ENCODE results near the gene CYTH3. TPM values are rescaled to one million over a fixed set of nuclear protein-coding genes. Genes with fewer than 3 reads are reported as not detected.

CYTH3 gene, protein sequence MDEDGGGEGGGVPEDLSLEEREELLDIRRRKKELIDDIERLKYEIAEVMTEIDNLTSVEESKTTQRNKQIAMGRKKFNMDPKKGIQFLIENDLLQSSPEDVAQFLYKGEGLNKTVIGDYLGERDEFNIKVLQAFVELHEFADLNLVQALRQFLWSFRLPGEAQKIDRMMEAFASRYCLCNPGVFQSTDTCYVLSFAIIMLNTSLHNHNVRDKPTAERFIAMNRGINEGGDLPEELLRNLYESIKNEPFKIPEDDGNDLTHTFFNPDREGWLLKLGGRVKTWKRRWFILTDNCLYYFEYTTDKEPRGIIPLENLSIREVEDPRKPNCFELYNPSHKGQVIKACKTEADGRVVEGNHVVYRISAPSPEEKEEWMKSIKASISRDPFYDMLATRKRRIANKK
- total RNA-seq (11.1 and 11.2 TPM in 2 replicates), polyA plus RNA-seq (8.6 and 12.2 TPM in 2 replicates), polyA minus RNA-seq (8.7 and 10.8 TPM in 2 replicates), Bru-seq, nascent RNA (percentile 57 among the genes with signal in this experiment), BruChase-seq, experiment 1, labeled RNA remaining after a 6-hour chase (percentile 63 among the genes with signal in this experiment), BruChase-seq, experiment 2, labeled RNA remaining after a 2-hour chase (percentile 59 among the genes with signal in this experiment)
- polyA plus RNA-seq (2011; cell fraction: cytosol; rRNA removed): 6.0 and 7.0 TPM in 2 replicates
- polyA plus RNA-seq (2011; cell fraction: nucleus; rRNA removed): 18.5 and 19.0 TPM in 2 replicates
- 6.6 and 10.1 TPM in 2 replicates for polyA plus RNA-seq (2012)
- 6.2 TPM for polyA minus RNA-seq (2011; cell fraction: cytosol; rRNA and poly(A)+ RNA removed)
- polyA minus RNA-seq (2011; cell fraction: nucleus; rRNA and poly(A)+ RNA removed): 9.4 and 11.1 TPM in 2 replicates
- long read RNA-seq, full-length matches to known transcripts: 7 of 19 reads
- long read RNA-seq, partial matches to known transcripts: 4 of 19 reads
- long read RNA-seq, other reads (novel, unspliced or antisense): 8 of 19 reads

DNA sequence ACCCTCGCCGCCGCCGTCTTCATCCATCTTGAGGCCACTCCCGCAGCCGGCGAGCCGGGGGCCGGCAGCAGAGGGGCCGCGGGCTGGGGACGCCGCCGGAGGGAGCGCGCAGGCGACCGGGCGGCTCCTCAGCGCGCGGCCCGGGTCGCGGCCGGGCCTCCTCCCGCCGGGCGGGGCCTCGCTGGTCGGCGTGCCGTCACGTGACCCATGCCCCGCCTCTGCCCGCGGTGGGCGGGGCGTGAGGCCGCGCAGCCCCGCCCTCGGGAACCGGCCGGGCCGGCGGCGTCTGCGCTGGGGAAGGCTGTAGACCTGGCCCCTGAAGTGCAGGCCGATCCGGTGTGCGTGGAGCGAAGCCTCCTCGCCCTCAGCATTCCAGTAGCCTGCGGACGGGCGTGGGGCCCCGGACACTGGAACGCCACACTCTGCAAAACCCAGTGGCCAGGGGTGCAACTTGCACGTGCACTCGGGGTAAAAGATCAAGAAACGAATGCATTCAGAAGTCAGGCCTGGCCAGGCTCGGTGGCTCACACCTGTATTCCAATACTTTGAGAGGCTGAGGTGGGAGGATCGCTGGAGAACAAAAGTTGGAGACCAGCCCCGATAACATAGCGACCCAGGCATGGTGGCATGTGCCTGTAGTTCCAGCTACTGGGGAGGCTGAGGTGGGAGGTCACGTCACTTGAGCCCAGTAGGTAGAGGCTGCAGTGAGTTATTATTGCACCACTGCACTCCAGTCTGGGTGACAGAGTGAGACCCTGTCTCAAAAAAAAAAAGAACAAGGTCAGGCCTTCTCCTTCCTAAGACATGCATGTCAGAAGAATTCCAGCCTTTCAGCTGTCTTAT, at the start of gene CYTH3:
Gene CYTH3 (minus strand): TSS at position 144 of the 843 bp plus-strand sequence. CDS start 117 bp downstream, at position 27.
- ChIA-PET POLR2A (interaction anchor here (0.7 kb wide), 1 partner anchor 48 kb away, joined by 3 read pairs; no protein-coding TSS in a partner anchor), CTCF (interaction anchor here (0.8 to 1.5 kb wide), 3 partner anchors 18 to 112 kb away, joined by 3 to 7 read pairs (median 3); no protein-coding TSS in a partner anchor)
- peak within 1 kb of the TSS; percentile 66 to 87 (median 69) for H3K4me3 ChIP-seq (replicated peaks in 1 of 3; ENCODE audit: insufficient read depth in 1 of 3, low read depth in 1 of 3, low read length in 3 of 3)
- TF ChIP-seq GATA2 (IDR thresholded peaks at IDR 0.05; ENCODE audit: insufficient read depth, insufficient read length, low read depth, low read length): no peak
- no peak for TF ChIP-seq FOS (IDR thresholded peaks at IDR 0.05; ENCODE audit: borderline replicate concordance, insufficient read depth, low read length)
- TF ChIP-seq, protein P1, sequence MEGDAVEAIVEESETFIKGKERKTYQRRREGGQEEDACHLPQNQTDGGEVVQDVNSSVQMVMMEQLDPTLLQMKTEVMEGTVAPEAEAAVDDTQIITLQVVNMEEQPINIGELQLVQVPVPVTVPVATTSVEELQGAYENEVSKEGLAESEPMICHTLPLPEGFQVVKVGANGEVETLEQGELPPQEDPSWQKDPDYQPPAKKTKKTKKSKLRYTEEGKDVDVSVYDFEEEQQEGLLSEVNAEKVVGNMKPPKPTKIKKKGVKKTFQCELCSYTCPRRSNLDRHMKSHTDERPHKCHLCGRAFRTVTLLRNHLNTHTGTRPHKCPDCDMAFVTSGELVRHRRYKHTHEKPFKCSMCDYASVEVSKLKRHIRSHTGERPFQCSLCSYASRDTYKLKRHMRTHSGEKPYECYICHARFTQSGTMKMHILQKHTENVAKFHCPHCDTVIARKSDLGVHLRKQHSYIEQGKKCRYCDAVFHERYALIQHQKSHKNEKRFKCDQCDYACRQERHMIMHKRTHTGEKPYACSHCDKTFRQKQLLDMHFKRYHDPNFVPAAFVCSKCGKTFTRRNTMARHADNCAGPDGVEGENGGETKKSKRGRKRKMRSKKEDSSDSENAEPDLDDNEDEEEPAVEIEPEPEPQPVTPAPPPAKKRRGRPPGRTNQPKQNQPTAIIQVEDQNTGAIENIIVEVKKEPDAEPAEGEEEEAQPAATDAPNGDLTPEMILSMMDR (IDR thresholded peaks at IDR 0.05; ENCODE audit: extremely low read depth in 1 of 2, insufficient read depth in 1 of 2, low read depth in 1 of 2, low read length in 2 of 2): no peak
- TF ChIP-seq, protein P2, sequence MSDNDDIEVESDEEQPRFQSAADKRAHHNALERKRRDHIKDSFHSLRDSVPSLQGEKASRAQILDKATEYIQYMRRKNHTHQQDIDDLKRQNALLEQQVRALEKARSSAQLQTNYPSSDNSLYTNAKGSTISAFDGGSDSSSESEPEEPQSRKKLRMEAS (IDR thresholded peaks at IDR 0.05; ENCODE audit: insufficient read depth, insufficient read length): peak; percentile 52
- TF ChIP-seq POLR2A (IDR thresholded peaks at IDR 0.05; ENCODE audit: low read depth, low read length): peak; percentile 77
- TF ChIP-seq EZH2 (IDR thresholded peaks at IDR 0.05; ENCODE audit: borderline replicate concordance, low read depth, low read length, severe bottlenecking): no peak
- peak; percentile 46 for TF ChIP-seq POLR2AphosphoS5 (IDR thresholded peaks at IDR 0.05; ENCODE audit: insufficient read depth, low read depth, low read length)
- no peak for TF ChIP-seq MYC (IDR thresholded peaks at IDR 0.05; ENCODE audit: low read depth, low read length)
- TF ChIP-seq JUN (IDR thresholded peaks at IDR 0.05; ENCODE audit: borderline replicate concordance, insufficient read depth, insufficient read length, low read depth): no peak
- H3K9me3 ChIP-seq (replicated peaks; ENCODE audit: control insufficient read depth, insufficient read depth, low read length): no peaks in the 10 kb centered on the region
- intact Hi-C loops (cut with micrococcal nuclease) (loop anchor here (1.0 to 5.0 kb wide), 3 partner anchors 20 to 50 kb away; no protein-coding TSS in a partner anchor), dilution Hi-C loops (cut with MboI; ENCODE audit: extremely low pct_ligation_motif_present, low sequenced_read_pairs) (no loop called here)
- no peaks in the 10 kb centered on the region for H4K20me1 ChIP-seq (replicated peaks; ENCODE audit: control insufficient read depth, extremely low read depth, insufficient read depth, low read length)
- no peaks in the 10 kb centered on the region for H3K36me3 ChIP-seq (ENCODE audit: control insufficient read depth in 2 of 2, extremely low read depth in 1 of 2, insufficient read depth in 2 of 2, low read length in 2 of 2)
- peak within 1 kb of the TSS; percentile 98 for H2AFZ ChIP-seq (ENCODE audit: low read depth, low read length)
- peak within 1 kb of the TSS; percentile 73 for H3K4me2 ChIP-seq (ENCODE audit: insufficient read depth, low read length)
- peak within 1 kb of the TSS; percentile 39 for H3K9ac ChIP-seq (replicated peaks; ENCODE audit: extremely low read depth, insufficient read depth, low read length)
- H3K27me3 ChIP-seq (ENCODE audit: control insufficient read depth in 2 of 2, insufficient read depth in 2 of 2, low read length in 2 of 2): peaks cover 3% of the 10 kb centered on the region in 2 experiments
- FAIRE-seq: peak; percentile 88
- H3K9me1 ChIP-seq (replicated peaks; ENCODE audit: control insufficient read depth, extremely low read depth, insufficient read depth, low read length): no peaks in the 10 kb centered on the region
- no TSS peak for BruUV-seq (replicated peaks)
- no peaks in the 10 kb centered on the region for H3K79me2 ChIP-seq (ENCODE audit: control insufficient read depth, insufficient read depth, low read length)
- no peak within 1 kb of the TSS for H3K27ac ChIP-seq (ENCODE audit: insufficient read depth, low read depth, low read length)
- peak; percentile 79 for DNase-seq (ENCODE audit: low read depth, low spot score)
- peaks cover 9% of the 10 kb centered on the region for H3K4me1 ChIP-seq (ENCODE audit: control insufficient read depth, extremely low read depth, insufficient read depth, low read length)

All from endothelial cell of umbilical vein (primary cell).